Islet precursor cell (in vitro differentiated cells): ENCODE measurements around the gene PHACTR1.

Experiments
- DNase-seq: peaks from one replicate; pipeline ENCODE4 v3.0.0-alpha.2; 2018

PHACTR1 gene

DNA sequence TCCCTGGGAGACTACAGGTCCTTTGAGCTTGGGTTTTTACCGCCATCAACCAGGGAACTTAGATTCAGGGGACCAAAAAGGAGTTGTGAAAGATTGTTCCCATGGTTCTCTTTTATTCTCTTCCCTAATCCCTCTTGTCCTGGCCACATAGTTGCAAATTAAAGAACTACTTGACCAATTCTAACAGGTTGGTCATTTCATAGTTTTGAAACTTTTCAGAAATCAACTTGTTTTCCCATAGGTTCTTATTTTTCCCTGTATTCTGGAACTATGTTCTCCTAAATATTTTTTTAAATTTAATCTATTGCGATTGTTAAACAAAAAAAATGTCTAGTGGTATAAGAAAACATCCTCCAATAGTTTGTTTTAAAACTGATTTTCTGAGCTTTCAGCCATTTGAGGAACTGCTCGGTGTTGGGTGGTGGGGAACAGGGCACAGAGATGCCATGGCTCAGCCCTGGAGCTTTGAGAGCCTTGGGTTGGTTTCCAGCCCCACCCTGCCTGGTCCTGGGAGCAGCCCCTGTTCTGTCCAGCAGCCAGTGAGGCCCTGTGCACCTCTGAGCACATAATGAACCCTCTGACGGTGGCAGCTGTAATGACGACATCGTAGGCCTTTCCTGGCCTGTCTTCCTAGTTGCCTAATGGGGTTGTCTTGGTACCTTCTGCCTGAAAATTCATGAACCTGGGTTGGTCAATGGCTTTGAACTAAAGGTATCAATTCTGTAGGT, 558.3 kb downstream of the PHACTR1 start:
- no peak for DNase-seq

DNA sequence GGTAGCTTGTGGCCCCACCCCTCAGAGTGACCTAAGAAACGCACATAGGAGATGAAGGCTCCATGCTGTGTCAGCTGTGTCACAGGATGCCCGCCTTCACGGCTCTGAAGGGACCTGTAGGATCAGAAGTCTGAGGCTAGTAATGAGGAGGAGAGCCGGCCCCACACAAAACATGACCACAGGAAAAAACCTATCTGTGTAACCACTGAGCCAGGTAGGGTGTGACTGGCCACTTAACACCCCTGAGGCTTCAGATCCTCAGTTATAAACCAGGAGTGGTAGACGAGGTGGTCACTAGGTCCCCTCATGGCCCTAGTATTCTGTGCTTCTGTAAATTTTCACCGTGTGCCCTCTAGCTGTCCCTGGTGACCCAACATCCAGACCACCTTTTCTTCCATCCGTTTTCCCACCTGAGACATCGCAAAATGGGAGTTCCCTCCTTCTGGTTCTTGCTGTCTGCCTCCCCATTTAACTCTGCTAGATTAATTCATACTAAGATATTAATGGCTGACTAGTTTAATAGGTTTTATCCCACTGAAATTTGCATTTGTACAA, 558.9 kb downstream of the PHACTR1 start:
- DNase-seq, result no peak

- DNase-seq, result no peak
Observed at GRCh38 chr6:13277231-13277630, 560.7 kb downstream of the PHACTR1 start.

DNA sequence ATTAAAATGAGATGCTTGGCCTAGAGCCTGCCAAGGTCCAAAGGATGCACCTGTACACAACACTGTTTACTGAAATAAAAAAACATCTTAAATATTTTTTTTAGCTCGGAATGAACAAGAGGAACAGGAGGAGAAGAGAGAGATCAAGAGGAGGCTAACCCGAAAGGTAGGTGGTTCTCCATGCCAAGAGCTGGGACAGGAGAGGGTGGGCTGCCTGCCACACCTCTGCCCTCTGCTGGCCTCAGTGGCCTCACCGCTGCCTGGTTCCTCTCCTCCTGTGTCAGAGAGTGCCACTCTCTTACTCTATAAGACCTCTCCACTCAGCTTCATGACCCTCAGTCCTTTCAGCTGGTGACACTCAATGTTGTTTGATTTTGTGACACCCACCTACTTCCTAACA, 561.6 kb downstream of the PHACTR1 start:
- no peak for DNase-seq

GRCh38 chr6:13278991-13279390, 562.4 kb downstream of the PHACTR1 start:
- no peak for DNase-seq

DNA sequence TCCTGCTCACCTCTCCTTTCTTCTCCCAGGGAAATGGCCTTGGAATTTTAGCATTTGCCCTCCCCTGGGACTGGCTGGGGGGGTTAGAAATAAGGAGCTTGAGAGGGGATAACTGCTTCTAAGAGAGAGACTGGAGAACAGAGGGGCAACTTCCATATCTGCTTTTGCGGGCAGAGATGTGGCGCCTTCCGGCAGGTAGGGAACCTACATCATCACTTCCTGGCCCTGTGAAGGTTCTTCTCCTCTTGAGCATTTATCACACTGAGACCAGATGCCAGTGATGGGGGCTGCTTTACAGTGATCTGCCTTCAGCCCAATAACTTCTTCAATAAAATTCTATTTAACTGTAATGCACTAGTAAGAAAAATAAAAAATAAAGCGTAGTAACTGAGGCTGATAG, 563.7 kb downstream of the PHACTR1 start:
- DNase-seq, result no peak

GRCh38 chr6:13281686-13282085, 565.1 kb downstream of the PHACTR1 start:
- no peak for DNase-seq

DNA sequence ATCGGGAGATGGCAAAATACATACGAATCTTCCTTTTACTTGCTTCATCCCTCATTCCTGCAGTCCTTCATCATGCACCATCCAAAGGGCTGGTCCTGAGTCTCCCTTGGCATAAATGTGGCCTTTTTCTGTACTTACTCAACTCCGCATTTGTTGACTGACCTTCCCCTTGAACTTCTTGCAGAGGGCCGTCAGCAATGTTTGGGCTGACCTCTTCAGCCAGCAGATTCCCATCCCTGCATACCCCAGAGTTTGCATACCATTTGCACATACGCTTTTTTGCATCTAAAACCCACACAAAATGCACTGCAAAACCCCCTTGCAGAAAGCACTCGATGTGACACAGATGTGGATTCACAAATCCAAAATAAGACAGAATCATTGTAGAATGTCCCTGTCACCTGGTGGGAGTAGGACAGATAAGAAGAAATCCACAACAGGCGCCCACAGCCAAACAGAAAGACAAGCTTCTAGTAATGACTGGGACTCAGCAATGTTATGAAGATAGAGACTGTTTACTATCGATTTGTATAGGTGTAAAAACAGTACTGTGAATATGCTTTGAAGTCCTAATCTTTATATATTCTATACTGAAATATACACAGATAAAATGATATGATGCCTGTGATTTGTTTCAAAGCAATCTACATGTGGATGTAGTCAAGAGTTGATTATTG, 566.0 kb downstream of the PHACTR1 start:
- DNase-seq, result no peak

- DNase-seq, result no peak
Observed at GRCh38 chr6:13283331-13283730, 566.8 kb downstream of the PHACTR1 start.

DNA sequence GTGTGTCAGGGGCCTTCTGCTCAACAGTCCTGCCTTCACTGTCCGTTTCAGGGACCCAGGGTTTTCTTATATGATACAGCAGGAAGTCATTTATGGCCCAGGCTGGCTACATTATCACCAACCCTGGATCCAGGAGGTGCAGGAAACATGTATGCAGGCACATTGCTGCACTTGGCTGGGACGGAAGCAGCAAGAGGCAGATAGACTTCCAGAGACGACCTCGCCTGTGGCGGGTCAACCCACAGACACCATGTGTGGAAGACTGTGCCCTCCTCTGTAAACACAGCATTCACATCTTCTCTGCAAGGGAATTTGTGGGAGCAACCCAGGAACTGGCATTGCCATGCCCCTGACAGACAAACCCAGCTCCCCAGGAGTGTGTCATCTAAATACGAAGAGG, 568.1 kb downstream of the PHACTR1 start:
- no peak for DNase-seq

GRCh38 chr6:13285705-13286104, 569.1 kb downstream of the PHACTR1 start:
- no peak for DNase-seq

DNA sequence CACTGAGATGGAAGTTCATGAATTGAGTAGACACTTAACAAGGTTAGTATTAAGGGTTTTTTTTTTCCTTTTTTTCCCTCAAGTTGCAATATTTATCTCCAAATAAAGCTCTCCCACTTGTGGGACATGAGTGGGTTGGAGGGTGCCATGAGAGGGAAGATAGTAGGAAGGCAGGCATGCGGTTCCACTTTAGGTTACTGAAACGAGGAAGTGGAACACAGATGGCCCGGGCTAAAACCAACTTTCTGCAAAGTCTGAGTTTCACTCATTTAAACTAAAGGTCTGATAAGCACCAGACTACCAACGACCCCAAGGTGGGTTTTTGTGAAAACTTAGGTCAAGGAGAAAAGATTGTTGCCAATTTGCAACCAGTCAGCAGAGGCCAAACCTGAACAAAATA, 569.6 kb downstream of the PHACTR1 start:
- DNase-seq, result no peak

GRCh38 chr6:13287104-13287503, 570.5 kb downstream of the PHACTR1 start:
- peak; percentile 16 for DNase-seq

GRCh38 chr6:13288481-13288880, 571.9 kb downstream of the PHACTR1 start:
- DNase-seq, result peak; percentile 28

GRCh38 chr6:13288969-13289391, 572.4 kb downstream of the PHACTR1 start:
- DNase-seq, result peak; percentile 49

DNA sequence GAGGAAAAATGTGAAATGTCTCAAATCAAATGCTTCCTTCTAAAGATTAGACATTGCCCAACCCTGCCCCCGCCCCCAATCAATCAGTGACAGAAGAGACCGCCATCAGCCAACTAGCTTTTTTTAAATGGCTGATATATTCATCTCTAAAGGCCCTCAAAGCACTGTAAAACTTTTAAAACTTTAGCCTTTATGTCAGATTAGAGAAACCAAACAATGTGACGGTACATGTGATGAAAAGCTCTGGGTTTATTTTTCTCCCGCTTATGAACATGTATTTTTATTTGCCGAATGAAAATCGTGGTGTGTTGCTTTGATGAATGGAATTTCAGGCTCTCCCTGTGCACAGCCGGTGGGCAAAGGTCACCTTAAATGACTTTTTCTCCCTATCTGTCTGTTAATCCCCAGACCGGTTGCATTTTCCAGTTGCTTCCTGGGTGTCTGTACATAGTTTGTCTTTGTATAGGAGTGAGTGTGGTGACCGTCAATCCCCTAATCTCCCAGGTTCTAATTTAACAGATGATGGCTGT, 573.3 kb downstream of the PHACTR1 start:
- DNase-seq, result peak; percentile 31

DNA sequence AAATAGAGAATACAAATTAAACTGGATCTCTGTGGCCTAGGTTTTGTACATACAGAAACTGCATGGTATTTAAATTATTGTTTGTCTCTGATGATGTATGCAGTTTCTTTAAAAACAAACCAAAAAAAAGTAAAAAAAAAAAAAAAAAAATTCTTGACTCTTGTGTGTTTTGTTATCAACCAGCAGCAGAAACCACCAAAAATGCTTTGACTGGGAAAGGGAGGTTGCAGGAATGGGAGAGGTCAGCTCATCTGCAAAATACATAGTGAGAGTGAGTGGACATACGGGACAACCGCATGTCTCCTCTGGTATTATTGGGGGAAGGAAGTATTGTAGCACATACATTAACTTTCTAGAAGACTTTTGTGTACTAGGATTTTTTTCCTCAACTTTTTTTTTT, 573.8 kb downstream of the PHACTR1 start:
- DNase-seq, result peak; percentile 7

DNA sequence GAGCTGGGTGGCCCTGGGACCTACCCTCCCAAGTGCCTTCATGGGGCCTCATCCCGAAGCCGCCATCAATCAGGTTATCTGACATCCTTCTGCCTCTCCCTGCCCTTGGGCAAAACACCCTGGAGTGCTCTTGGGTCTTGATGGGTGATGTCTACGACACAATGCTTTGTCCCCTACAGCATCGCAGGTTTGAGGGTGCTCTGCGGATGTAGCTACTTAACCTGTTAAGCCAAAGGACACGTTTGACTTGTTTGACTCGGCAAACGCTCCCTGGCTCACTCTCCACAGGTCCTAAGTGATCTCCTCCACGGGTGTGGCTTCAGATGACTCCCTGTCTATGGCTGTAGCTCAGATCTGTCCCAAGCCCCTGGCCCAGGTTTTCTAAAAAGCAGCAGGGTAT, 576.2 kb downstream of the PHACTR1 start:
- DNase-seq, result peak; percentile 41

DNA sequence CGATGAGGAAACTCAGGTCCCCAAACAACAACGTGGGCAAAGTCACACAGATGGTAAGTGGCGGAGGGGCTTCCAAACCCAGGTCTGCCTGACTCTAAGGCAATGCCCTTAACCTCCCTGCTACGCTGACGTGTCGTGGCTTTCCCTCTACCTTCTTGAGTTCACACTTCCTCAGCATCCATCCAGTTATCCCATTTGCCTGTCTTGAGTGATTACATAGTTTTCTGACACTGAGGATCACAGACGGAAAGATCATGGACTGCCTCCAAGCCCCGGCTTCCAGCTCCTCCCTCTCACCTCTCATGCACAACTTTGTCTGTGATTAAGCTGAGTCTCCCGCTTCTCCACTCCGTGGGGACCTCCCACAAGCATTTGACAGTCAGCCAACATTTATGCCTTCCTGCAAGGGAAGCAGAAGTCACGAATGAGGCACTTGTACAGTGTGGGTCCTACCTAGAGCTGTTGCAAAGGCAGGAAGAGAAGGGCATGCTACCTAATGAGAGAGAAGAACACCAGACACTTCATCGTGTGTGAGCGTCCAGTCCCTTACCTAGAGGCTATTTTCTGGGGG, 578.0 kb downstream of the PHACTR1 start:
- DNase-seq, result peak; percentile 15

DNA sequence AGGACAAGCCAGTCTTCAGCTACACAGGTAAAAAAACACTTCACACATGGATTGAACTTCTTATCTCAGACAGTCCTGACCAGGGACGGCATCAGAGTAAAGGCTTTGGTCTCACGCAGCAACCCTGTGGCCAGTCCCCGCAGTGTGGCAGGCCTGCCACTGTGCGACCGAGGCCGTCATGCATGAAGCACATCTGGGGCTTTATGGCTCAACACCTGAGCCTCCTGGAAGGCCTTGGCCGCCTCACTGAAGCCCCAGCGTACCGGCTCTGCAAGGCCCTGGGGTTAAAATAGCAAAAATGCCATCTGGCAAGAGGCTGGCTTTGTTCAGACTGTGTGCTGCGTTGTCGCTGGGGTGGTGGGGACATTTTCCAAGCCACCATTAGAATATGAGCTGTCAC, 579.0 kb downstream of the PHACTR1 start:
- peak; percentile 34 for DNase-seq

DNA sequence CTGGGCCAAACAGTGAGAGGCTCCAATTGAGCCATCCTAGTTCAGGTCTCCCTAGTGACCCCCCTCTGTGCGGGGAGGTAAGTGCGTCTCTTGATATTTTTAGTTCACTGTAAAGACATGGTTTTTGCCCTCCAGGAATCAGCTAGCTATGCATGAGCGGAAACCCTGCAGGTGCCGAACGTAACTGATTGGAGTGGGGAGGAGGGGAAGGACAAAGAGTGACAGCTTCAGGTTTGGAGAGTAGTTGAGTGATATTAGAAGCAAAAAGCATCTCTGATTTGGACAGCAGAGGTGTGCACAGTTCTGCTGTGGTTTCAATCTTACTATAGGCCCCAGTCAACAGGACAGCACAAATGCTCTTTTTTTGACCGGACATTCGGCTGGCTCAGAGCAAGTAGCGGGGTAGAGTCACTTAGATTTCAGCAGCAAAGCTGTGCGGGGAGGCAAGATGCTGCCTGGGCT, 580.0 kb downstream of the PHACTR1 start:
- DNase-seq, result peak; percentile 48

DNA sequence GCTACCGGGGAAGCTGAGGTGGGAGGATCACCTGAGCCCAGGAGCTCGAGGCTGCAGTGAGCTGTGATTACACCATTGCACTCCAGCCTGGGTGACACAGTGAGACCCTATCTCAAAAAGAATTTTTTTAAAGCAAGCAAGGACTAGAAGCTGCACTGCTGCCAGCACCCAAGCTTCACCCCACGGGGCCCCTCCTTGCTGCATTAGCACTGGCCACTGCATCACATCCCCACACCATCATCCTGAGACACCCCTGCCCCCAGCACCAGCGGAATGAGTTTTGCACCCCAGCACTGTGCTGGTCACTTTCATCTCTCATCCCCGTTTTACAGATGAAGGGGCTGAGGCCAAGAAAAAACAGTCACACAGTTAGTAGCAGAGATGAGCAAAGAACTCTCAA, 580.8 kb downstream of the PHACTR1 start:
- DNase-seq, result peak; percentile 15

DNA sequence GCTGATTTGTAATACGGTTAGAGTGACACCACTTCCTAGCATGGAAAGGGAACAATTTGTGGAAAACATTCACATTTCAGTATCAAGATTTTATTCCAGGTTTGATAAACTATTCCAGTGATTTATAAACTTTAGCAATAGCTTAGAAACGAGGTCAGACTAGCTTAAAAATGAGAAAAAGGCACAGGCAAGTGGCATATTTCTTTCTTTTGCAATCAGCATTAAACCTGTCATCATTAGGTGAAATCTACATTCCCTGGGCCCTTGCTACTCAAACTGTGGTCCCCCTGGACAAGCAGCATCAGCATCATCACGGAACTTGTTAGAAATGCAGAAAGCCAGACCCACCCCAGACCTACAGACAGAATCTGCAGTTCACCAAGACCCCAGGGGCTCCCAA, 581.9 kb downstream of the PHACTR1 start:
- DNase-seq, result no peak

- DNase-seq, result peak; percentile 37
Observed at GRCh38 chr6:13299403-13299821, 582.8 kb downstream of the PHACTR1 start.
